Measurements from ENCODE around the gene EBI3.

The EBI3 gene

DNA sequence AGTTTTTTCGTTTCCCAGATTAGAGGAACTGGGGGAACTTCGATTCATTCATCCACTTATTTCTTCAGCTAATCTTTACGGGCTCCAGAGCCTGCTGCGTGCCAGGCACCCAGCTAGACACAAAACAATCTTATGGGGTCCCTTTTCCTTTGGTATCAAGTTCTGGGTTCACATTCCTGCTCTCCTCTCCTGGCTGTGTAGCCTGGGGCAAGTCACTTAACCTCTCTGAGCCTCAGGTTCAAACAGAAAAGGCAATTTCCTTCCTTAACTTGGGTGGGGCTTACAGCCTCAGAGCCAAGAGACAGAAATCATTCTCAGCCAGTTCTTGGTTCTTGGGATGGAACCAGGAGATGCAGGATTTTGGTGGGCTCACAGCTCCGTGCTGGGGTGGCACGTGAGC, 55.7 kb downstream of the EBI3 start:
- TF ChIP-seq, protein P1, sequence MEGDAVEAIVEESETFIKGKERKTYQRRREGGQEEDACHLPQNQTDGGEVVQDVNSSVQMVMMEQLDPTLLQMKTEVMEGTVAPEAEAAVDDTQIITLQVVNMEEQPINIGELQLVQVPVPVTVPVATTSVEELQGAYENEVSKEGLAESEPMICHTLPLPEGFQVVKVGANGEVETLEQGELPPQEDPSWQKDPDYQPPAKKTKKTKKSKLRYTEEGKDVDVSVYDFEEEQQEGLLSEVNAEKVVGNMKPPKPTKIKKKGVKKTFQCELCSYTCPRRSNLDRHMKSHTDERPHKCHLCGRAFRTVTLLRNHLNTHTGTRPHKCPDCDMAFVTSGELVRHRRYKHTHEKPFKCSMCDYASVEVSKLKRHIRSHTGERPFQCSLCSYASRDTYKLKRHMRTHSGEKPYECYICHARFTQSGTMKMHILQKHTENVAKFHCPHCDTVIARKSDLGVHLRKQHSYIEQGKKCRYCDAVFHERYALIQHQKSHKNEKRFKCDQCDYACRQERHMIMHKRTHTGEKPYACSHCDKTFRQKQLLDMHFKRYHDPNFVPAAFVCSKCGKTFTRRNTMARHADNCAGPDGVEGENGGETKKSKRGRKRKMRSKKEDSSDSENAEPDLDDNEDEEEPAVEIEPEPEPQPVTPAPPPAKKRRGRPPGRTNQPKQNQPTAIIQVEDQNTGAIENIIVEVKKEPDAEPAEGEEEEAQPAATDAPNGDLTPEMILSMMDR (IDR thresholded peaks at IDR 0.05) = no peak
